GM23338 (cell line): ENCODE results near the gene SLC29A2. TPM values are rescaled to one million over a fixed set of nuclear protein-coding genes. Genes with fewer than 3 reads are reported as not detected.

Experiments used
- ATAC-seq: fragments of 200-7000 bp; cut with Tn5 transposase; 3 replicates; pipeline ENCODE4 v1.9.1; 2020
- DNase-seq: peaks from one replicate; pipeline ENCODE4 v3.0.0-alpha.2; 2015; ENCODE audit warnings: low spot score
- H2AFZ ChIP-seq: fragments of 200-600 bp; sonication (generic); 2 replicates; pipeline ENCODE4 v1.8.0; 2016; ENCODE audit warnings: antibody characterized with exemption, mild to moderate bottlenecking, moderate library complexity
- H3F3A ChIP-seq: fragments of 200-600 bp; sonication (generic); replicated peaks from 2 replicates; pipeline ENCODE4 v1.8.0; 2017; ENCODE audit warnings: antibody characterized with exemption, mixed run types, low read depth
- H3K27ac ChIP-seq: fragments of 200-600 bp; sonication (generic); 2 replicates; pipeline ENCODE4 v1.6.1; 2016; ENCODE audit warnings: low read depth
- H3K27me3 ChIP-seq: fragments of 200-600 bp; sonication (generic); 2 replicates; pipeline ENCODE4 v1.8.0; 2016; ENCODE audit warnings: mild to moderate bottlenecking, mixed run types, moderate library complexity; ENCODE audit not compliant: insufficient read depth
- H3K36me3 ChIP-seq: fragments of 200-600 bp; sonication (generic); 2 replicates; pipeline ENCODE4 v1.8.0; 2016; ENCODE audit warnings: mild to moderate bottlenecking; ENCODE audit not compliant: insufficient read depth
- H3K4me1 ChIP-seq: fragments of 200-600 bp; sonication (generic); 2 replicates; pipeline ENCODE4 v1.8.0; 2016; ENCODE audit warnings: mild to moderate bottlenecking, moderate library complexity; ENCODE audit not compliant: insufficient read depth
- H3K4me2 ChIP-seq: fragments of 200-600 bp; sonication (generic); 2 replicates; pipeline ENCODE4 v1.7.1; 2017; ENCODE audit warnings: mixed run types
- H3K4me3 ChIP-seq: fragments of 200-600 bp; sonication (generic); 2 replicates; pipeline ENCODE4 v1.6.1; 2016; ENCODE audit warnings: mixed run types
- H3K79me2 ChIP-seq: fragments of 200-600 bp; sonication (generic); replicated peaks from 2 replicates; pipeline ENCODE4 v1.8.0; 2017; ENCODE audit warnings: mild to moderate bottlenecking; ENCODE audit not compliant: insufficient read depth
- H3K9me2 ChIP-seq: fragments of 200-600 bp; sonication (generic); 2 replicates; pipeline ENCODE4 v1.8.0; 2017; ENCODE audit not compliant: insufficient read depth
- H4K20me1 ChIP-seq: fragments of 200-600 bp; sonication (generic); replicated peaks from 2 replicates; pipeline ENCODE4 v1.8.0; 2017; ENCODE audit warnings: mild to moderate bottlenecking; ENCODE audit not compliant: insufficient read depth
- H3K27ac Mint-ChIP-seq: 2 replicates; pipeline ENCODE4 v1.8.0; 2020; ENCODE audit warnings: inconsistent platforms, mild to moderate bottlenecking, moderate library complexity, mixed read lengths
- H3K27me3 Mint-ChIP-seq: 3 replicates; pipeline ENCODE4 v1.8.0; 2022; ENCODE audit warnings: low read depth, mild to moderate bottlenecking, moderate library complexity, mixed read lengths, inconsistent platforms; ENCODE audit not compliant: insufficient read depth, poor library complexity
- H3K36me3 Mint-ChIP-seq: 3 replicates; pipeline ENCODE4 v1.8.0; 2021; ENCODE audit warnings: low read depth, mild to moderate bottlenecking, inconsistent platforms, moderate library complexity, mixed read lengths
- H3K4me1 Mint-ChIP-seq: 3 replicates; pipeline ENCODE4 v1.8.0; 2020; ENCODE audit warnings: mild to moderate bottlenecking, inconsistent platforms, mixed read lengths
- H3K4me3 Mint-ChIP-seq: 3 replicates; pipeline ENCODE4 v1.8.0; 2021; ENCODE audit warnings: moderate library complexity, mild to moderate bottlenecking, inconsistent platforms, mixed read lengths
- H3K9me3 Mint-ChIP-seq: 3 replicates; pipeline ENCODE4 v1.8.0; 2020; ENCODE audit warnings: moderate library complexity, mild to moderate bottlenecking, inconsistent platforms, mixed read lengths
- CREB1 ChIP-seq: fragments of 250-450 bp; sonication (Bioruptor Pico); IDR thresholded peaks from 2 replicates; pipeline ENCODE4 v1.5.0; 2020; ENCODE audit warnings: low read depth, mild to moderate bottlenecking, moderate library complexity
- CTCF ChIP-seq, 2 experiments: fragments of 200-600 bp in 1 of 2; sonication (generic) in 1 of 2; conservative IDR thresholded peaks; 2 replicates each; pipeline versions ENCODE4 v1.5.1 to v1.6.1; 2016 to 2017; ENCODE audit warnings: antibody characterized with exemption in 2 of 2, low read depth in 2 of 2, mild to moderate bottlenecking in 2 of 2, moderate library complexity in 1 of 2
- ETS1 ChIP-seq: IDR thresholded peaks from 2 replicates; pipeline ENCODE4 v1.6.1; 2016; ENCODE audit warnings: antibody characterized with exemption
- JUNB ChIP-seq: IDR thresholded peaks from one replicate; pipeline ENCODE4 v1.6.1; 2016; ENCODE audit warnings: antibody characterized with exemption; ENCODE audit not compliant: unreplicated experiment
- NANOG ChIP-seq: IDR thresholded peaks from 2 replicates; pipeline ENCODE4 v1.6.1; 2016; ENCODE audit warnings: antibody characterized with exemption, borderline replicate concordance
- POLR2AphosphoS5 ChIP-seq: IDR thresholded peaks from 2 replicates; pipeline ENCODE4 v1.6.1; 2016; ENCODE audit warnings: antibody characterized with exemption, low read depth
- REST ChIP-seq: IDR thresholded peaks from one replicate; pipeline ENCODE4 v1.6.1; 2018; ENCODE audit warnings: antibody characterized with exemption; ENCODE audit not compliant: unreplicated experiment
- STAT1 ChIP-seq: IDR thresholded peaks from one replicate; pipeline ENCODE4 v1.6.1; 2016; ENCODE audit warnings: antibody characterized with exemption; ENCODE audit not compliant: unreplicated experiment
- ZNF331 ChIP-seq: fragments of 250-450 bp; sonication (Bioruptor Pico); IDR thresholded peaks from 2 replicates; pipeline ENCODE4 v1.5.0; 2020; ENCODE audit warnings: low read depth, mild to moderate bottlenecking, moderate library complexity
- polyA plus RNA-seq: library from polyadenylated mRNA; unstranded; fragments of >200 nt; fragmentation: Nextera tagmentation; extraction: Ambion mirVana; gene quantifications from 2 replicates; pipeline ENCODE4 v1.2.1, GENCODE V29; 2016
- total RNA-seq: library from RNA; depleted of rRNA; stranded (reverse); fragments of >200 nt; shearing (Covaris generic); gene quantifications from 2 replicates; pipeline ENCODE4 v1.2.3, GENCODE V29; 2014

Gene SLC29A2
- total and polyA plus RNA-seq, 2 experiments from 2014 or later, result 26.0 to 31.1 TPM

GRCh38 chr11:66334605-66335442, 36.7 kb downstream of the SLC29A2 start:
- DNase-seq (no peak), ATAC-seq (peak; percentile 7; the same call in 1 of the 3 replicates)
- Histone ChIP-seq H3K79me2 (no peaks in the 10 kb centered on the region), H3K36me3 (no peaks in the 10 kb centered on the region), H4K20me1 (no peaks in the 10 kb centered on the region; the same call in 1 of the 2 replicates), H3F3A (0 out of 2 replicates have a peak, but pooled peaks cover 6% of the 10 kb centered on the region), H3K4me1 (peaks cover 16% of the 10 kb centered on the region; the same call in 1 of the 2 replicates), H3K27me3 (no peaks in the 10 kb centered on the region), H3K27ac (no peak overlapping the region), H2AFZ (no peak overlapping the region), H3K9me2 (no peaks in the 10 kb centered on the region), H3K4me2 (peak overlapping the region; percentile 82; the same call in 1 of the 2 replicates), H3K4me3 (peak overlapping the region; percentile 60; the same call in 1 of the 2 replicates)
- TF ChIP-seq POLR2AphosphoS5 (no peak), NANOG (no peak), REST (no peak), JUNB (no peak), ETS1 (no peak)
- Mint-ChIP-seq H3K27ac (no peak overlapping the region), H3K36me3 (peaks cover 4% of the 10 kb centered on the region; the same call in 2 of the 3 replicates), H3K9me3 (no peaks in the 10 kb centered on the region), H3K27me3 (peaks cover 8% of the 10 kb centered on the region), H3K4me3 (peak overlapping the region; percentile 83), H3K4me1 (peaks cover 18% of the 10 kb centered on the region)

GRCh38 chr11:66333896-66334604, 37.5 kb downstream of the SLC29A2 start:
- Histone ChIP-seq H3K36me3 (no peaks in the 10 kb centered on the region), H3K27me3 (no peaks in the 10 kb centered on the region), H4K20me1 (no peaks in the 10 kb centered on the region; the same call in 1 of the 2 replicates), H3F3A (0 out of 2 replicates have a peak, but pooled peaks cover 6% of the 10 kb centered on the region), H3K27ac (no peak overlapping the region), H3K4me1 (peaks cover 16% of the 10 kb centered on the region; the same call in 1 of the 2 replicates), H3K79me2 (no peaks in the 10 kb centered on the region), H3K9me2 (no peaks in the 10 kb centered on the region), H2AFZ (no peak overlapping the region), H3K4me3 (no peak overlapping the region), H3K4me2 (no peak overlapping the region)
- H3K27me3 Mint-ChIP-seq, result peaks cover 11% of the 10 kb centered on the region
- H3K4me1 Mint-ChIP-seq, result peaks cover 18% of the 10 kb centered on the region
- DNase-seq (peak; percentile 34), ATAC-seq (peak; percentile 4; the same call in 2 of the 3 replicates)
- no peaks in the 10 kb centered on the region for H3K9me3 Mint-ChIP-seq
- no peak overlapping the region for H3K27ac Mint-ChIP-seq
- H3K4me3 Mint-ChIP-seq, result no peak overlapping the region
- peaks cover 2% of the 10 kb centered on the region; the same call in 2 of the 3 replicates for H3K36me3 Mint-ChIP-seq
- TF ChIP-seq ZNF331 (CRISPR knock-in tag), result no peak
- no peak for TF ChIP-seq STAT1
- no peak for TF ChIP-seq REST
- no peak for TF ChIP-seq JUNB
- TF ChIP-seq ETS1, result no peak
- no peak for TF ChIP-seq CREB1 (CRISPR knock-in tag)
- TF ChIP-seq CTCF (conservative IDR thresholded peaks at IDR 0.05; ENCODE audit: low read depth in 2 of 2), result no peak
